GM19025 (cell line): ENCODE measurements around the gene CERKL.

Experiments used
- ATAC-seq: cut with Tn5 transposase; IDR thresholded peaks from one replicate; pipeline ENCODE4 v1.9.1; 2021; ENCODE audit warnings: mild to moderate bottlenecking, low read depth, moderate library complexity; ENCODE audit not compliant: unreplicated experiment

CERKL gene

DNA sequence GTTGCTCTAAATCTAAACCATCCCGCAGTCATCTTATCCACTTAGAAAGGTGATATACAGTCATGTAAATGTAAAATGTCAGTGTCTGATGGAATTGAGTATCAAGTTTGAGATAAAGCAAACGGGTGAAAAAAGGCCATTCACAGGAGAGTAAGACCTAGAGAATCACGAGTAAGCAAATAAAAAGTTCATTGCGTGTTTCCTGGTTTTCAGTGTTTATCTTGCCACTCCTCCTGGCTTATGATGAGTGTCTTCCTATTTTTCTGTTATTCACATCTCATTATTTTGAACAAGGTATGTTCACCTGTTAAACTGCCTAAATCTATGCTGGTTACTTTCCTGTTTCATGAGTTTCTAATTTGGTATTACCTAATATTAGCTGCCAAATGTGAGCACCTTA, 130.9 kb downstream of the CERKL start:
- no peak for ATAC-seq

DNA sequence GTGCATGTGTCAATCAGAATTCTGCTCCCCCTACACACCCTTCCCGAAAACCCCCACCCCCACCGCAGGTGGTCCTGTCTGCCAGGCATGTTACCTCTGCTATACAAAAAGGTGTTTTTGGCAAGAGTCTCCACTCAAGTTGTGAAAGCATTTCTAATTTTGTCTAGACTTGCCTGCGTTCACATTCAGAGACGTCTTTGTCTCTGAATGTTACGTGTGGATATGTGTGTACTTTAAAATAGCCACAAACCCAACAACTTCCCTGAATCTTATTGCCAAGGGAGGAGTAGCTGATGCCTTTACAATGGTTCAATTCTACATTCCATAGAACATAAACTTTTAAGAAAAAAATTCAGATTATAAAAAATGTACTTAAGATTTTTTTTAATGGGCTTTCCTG, 133.1 kb downstream of the CERKL start:
- ATAC-seq = no peak

DNA sequence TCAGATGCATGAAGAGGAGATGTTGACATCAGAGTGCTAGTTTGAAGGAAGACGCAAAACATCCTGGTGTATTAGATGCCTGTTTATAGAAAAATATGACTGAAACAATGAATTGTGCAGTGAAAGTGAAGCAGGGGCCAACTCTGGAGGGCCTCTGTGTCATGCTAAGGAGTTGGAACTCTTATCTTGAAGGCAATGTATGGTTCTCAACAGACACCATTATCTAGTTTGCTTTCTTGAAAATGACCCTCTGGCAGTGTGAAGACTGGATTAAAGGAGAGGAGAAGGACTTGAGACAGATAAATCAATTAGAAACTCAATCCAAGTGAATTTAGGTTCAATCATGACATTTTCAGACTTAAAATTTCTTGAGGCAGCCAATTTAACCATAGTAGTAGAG, 136.7 kb downstream of the CERKL start:
- ATAC-seq = no peak

DNA sequence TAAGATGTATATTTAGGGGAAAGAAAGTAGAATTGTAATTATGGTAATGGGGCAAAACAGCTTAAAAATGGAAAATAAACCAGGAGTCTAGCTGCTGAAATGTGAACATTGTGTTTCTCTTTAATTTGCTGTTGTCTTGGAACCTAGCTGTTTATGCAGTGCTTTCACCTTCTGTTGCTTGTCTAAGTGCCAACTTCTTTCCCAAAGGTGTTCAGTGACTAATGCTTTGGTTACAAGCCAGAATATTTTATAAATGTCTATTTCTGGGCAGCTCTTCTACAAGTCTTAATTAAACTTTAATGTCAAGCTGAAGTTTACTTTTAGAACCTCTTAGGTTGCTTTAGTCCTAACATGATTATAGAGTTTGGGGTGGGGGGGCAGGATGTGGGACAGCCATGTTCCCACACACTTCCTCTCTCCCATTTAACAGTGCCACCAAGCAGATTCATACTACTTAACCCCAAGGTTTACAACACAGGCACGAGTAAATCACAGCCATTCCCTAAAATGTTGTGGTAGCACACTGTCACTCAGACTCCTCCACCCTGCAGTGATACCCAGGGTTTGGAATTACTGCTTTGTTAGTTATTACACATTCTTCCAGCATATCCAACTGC, 139.1 kb downstream of the CERKL start:
- ATAC-seq = no peak

DNA sequence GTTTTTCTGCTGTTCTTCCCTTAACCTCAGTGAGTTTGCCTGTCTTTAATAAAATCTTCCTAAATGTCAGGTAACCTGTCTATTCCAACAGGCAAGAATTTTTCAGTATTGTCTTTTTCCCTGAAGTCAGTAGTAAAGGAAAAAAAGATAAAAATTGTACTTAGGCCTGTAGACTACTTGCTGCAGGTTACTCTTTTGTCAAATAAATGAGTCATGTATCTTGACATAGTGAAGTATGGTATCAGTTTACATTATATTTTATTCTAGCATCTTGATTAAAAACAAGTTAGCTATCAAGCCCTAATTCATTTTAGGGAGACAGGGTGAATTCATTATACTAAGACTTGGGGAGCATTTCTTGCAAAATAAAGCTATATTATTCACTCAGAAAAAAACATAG, 139.9 kb downstream of the CERKL start:
- no peak for ATAC-seq

DNA sequence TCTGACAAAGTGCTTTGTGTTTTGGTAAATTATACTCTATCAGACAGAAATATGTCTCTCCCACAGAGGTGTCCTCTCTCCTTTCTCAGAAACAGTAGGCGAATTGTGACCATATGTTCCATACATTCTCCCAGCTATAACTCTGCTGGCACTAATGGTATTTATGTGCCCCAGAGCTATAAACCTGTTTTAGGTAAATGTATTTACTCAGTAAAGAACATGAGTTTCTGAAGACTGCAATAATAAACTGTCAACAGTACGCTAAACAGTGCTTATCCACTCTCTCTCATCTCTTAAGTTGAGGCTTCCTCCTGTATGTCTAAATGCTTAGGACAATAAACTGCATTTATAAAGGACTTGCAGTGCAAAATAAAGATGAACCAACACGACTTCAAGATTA, 141.2 kb downstream of the CERKL start:
- ATAC-seq = no peak

DNA sequence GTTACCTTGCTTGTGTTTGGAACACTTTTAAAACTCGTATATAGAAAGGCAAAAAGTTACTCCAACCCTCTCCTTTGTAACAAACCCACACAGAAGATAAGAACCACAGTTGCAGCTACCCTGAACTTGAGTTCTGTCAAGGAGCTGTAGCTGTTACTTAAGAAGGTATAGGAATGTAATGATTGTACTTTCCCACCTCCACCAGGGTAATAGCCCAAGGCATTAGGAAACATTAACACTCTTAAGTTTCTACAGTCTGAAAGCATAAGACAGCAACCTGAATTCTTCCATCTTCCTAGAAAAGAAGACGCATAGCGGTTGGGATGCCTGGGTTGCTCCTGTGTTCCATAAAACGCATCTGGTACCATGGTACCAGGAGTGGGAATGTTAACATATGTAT, 156.7 kb downstream of the CERKL start:
- ATAC-seq = no peak

DNA sequence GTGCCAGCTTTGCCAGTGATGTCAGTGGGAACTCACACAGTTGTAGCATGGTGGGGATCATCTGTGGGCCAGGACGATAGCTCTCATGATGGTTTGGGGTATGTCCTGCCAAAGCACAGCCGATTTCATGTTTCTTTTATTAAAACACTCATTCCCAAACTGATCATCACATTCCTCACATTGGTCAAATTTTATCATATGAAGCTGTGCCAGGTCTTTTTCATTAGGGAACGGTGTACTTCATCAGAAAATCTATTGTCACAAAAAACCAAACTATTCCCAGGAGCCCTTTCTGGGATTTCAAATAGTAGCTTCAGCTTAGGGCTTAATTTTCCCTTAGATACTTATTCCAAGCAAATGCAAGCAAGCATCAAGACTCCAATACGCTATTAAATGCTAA, 157.7 kb downstream of the CERKL start:
- ATAC-seq = no peak
